K562 (cell line): ENCODE results near the gene GPR162.

Experiments
- ELK3 ChIP-seq: fragments of 450-650 bp; formaldehyde crosslinking; IDR thresholded peaks from 2 replicates; pipeline ENCODE4 v1.4.0; 2020; ENCODE audit warnings: mild to moderate bottlenecking
- ERF ChIP-seq: fragments of 450-650 bp; formaldehyde crosslinking; IDR thresholded peaks from 2 replicates; pipeline ENCODE4 v1.4.0; 2020; ENCODE audit warnings: mild to moderate bottlenecking, mixed read lengths
- SAFB ChIP-seq: fragments of 200-400 bp; formaldehyde crosslinking; IDR thresholded peaks from 2 replicates; pipeline ENCODE4 v1.6.1; 2017; ENCODE audit warnings: low read depth, low read length, borderline replicate concordance
- SMARCE1 ChIP-seq: fragments of 450-650 bp; IDR thresholded peaks from 2 replicates; pipeline ENCODE4 v1.7.1; 2016; ENCODE audit warnings: mild to moderate bottlenecking
- TCF3 ChIP-seq: sonication (generic); formaldehyde crosslinking; IDR thresholded peaks from 2 replicates; pipeline ENCODE4 v1.4.0; 2020; ENCODE audit warnings: mild to moderate bottlenecking, missing genetic modification reagents
- ZNF24 ChIP-seq: fragments of 450-650 bp; IDR thresholded peaks from 2 replicates; pipeline ENCODE4 v1.6.1; 2016
- ZNF512 ChIP-seq: IDR thresholded peaks from 2 replicates; pipeline ENCODE4 v1.6.1; 2016; ENCODE audit warnings: missing genetic modification characterization, missing compliant biosample characterization
- TF ChIP-seq, protein P1 (sequence below): fragments of 250-450 bp; sonication (Bioruptor Pico); IDR thresholded peaks from 2 replicates; pipeline ENCODE4 v1.5.0; 2021; ENCODE audit warnings: mild to moderate bottlenecking, moderate library complexity
- TF ChIP-seq, protein P2 (sequence below), 3 experiments: IDR thresholded peaks in 2 of 3; conservative IDR thresholded peaks in 1 of 3; 2 replicates each; pipeline ENCODE4 v1.5.1; 2011 to 2012; ENCODE audit warnings: low read length in 3 of 3, mild to moderate bottlenecking in 3 of 3, control low read depth in 2 of 3, improper control_type of control experiment in 1 of 3, inconsistent platforms in 1 of 3, low read depth in 1 of 3, mixed read lengths in 1 of 3, moderate library complexity in 1 of 3; ENCODE audit not compliant: insufficient read depth in 2 of 3
- TF ChIP-seq, protein P3 (sequence below): sonication (generic); formaldehyde crosslinking; IDR thresholded peaks from 2 replicates; pipeline ENCODE4 v1.8.1; 2023; ENCODE audit warnings: mild to moderate bottlenecking, missing genetic modification reagents, moderate library complexity

DNA sequence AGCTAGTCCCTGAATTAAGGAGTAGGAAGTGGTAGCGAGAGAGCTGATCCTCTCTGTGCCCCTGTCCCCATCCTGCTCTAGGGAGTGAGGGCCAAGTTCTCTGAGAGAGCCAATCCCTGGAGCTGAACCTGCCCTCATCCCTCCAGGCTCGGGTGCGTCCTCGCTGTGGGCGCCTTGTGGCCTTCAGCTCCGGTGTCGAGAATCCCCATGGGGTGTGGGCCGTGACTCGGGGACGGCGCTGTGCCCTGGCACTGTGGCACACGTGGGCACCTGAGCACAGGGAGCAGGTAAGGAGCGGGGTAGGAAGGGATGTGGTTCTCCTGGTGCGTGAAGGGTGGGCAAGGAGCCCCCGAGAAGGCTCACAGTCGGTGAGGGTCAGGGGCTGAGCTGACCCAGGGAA is 17.2 kb downstream of the GPR162 start:
- TF ChIP-seq ERF (CRISPR knock-in tag) (no peak), TCF3 (CRISPR knock-in tag) (no peak), ZNF24 (no peak), ELK3 (no peak), SAFB (no peak), SMARCE1 (no peak), ZNF512 (tag) (no peak)
- TF ChIP-seq, protein P1, sequence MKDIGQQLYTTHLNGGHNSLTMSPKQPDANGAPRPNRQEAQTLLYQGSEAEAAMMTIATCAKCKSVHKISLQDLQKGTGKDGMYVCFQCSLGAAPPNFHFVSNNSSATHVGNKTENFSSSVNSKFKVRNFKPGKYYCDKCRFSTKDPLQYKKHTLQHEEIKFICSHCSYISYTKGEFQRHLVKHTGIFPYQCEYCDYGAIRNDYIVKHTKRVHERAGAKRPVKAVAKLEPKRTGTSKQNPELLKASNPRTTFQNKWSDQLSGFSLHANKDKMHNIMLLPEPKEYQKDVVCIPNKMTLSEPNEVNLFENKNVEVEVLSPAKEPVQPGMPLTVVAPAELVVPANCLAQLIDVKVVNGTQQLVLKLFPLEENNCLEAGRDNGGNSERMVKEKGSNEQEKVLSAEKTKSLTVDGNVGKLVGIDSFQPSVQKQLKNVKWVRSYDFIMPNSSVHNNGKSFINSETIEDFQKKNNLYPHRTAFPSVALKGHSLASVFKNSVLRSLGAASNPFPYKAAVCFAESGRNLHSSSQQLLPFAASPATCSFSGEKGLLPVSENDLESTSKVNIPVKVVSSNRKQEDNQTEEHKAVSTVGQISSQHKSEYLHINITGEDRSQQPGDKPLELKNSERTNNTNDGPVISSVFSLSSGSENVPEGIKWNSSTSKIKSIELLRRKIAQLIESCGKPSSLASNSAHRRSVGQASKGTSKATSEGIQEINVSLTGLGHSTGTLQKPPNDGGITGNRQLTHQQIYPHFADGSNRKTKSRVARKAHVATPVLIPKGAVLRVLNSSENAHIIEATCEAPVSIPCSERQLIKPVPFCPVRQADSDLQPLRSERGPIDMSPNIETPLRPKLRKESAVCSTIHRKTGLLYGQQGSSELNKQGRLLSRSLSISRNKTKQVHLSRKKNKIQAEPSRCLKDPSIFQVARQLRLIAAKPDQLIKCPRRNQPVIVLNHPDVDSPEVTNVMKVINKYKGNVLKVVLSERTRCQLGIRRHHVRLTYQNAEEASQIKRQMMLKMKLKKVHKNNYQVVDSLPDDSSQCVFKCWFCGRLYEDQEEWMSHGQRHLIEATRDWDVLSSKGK (CRISPR knock-in tag): no peak
- TF ChIP-seq, protein P2, sequence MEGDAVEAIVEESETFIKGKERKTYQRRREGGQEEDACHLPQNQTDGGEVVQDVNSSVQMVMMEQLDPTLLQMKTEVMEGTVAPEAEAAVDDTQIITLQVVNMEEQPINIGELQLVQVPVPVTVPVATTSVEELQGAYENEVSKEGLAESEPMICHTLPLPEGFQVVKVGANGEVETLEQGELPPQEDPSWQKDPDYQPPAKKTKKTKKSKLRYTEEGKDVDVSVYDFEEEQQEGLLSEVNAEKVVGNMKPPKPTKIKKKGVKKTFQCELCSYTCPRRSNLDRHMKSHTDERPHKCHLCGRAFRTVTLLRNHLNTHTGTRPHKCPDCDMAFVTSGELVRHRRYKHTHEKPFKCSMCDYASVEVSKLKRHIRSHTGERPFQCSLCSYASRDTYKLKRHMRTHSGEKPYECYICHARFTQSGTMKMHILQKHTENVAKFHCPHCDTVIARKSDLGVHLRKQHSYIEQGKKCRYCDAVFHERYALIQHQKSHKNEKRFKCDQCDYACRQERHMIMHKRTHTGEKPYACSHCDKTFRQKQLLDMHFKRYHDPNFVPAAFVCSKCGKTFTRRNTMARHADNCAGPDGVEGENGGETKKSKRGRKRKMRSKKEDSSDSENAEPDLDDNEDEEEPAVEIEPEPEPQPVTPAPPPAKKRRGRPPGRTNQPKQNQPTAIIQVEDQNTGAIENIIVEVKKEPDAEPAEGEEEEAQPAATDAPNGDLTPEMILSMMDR (IDR thresholded peaks at IDR 0.05 in 2 of 3, conservative IDR thresholded peaks at IDR 0.05 in 1 of 3; ENCODE audit: insufficient read depth in 2 of 3, low read depth in 1 of 3, low read length in 3 of 3): no peak
- TF ChIP-seq, protein P3, sequence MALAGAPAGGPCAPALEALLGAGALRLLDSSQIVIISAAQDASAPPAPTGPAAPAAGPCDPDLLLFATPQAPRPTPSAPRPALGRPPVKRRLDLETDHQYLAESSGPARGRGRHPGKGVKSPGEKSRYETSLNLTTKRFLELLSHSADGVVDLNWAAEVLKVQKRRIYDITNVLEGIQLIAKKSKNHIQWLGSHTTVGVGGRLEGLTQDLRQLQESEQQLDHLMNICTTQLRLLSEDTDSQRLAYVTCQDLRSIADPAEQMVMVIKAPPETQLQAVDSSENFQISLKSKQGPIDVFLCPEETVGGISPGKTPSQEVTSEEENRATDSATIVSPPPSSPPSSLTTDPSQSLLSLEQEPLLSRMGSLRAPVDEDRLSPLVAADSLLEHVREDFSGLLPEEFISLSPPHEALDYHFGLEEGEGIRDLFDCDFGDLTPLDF (CRISPR knock-in tag): no peak
